A549 (cell line): Measurements from ENCODE around the gene BLOC1S4.

ENCODE experiments used
- BHLHE40 ChIP-seq: IDR thresholded peaks from 2 replicates; pipeline ENCODE4 v1.6.1; 2012; ENCODE audit warnings: low read depth, low read length, inconsistent platforms
- EP300 ChIP-seq, 2 experiments: fragments of >200 bp; sonication (Bioruptor Twin); formaldehyde crosslinking; IDR thresholded peaks; 2 replicates in 1 of 2; 3 replicates in 1 of 2; pipeline ENCODE4 v1.6.1; 2016 to 2017
- FOXS1 ChIP-seq: fragments of 250-450 bp; sonication (Bioruptor Pico); IDR thresholded peaks from 2 replicates; pipeline ENCODE4 v1.5.0; 2020; ENCODE audit warnings: mild to moderate bottlenecking, moderate library complexity
- JUN ChIP-seq, 2 experiments: fragments of >200 bp; sonication (Bioruptor Twin); formaldehyde crosslinking; IDR thresholded peaks; 2 replicates in 1 of 2; 3 replicates in 1 of 2; pipeline ENCODE4 v1.6.1; 2016 to 2017
- JUNB ChIP-seq: fragments of >200 bp; sonication (Bioruptor Twin); formaldehyde crosslinking; IDR thresholded peaks from 2 replicates; pipeline ENCODE4 v1.6.1; 2016
- KDM1A ChIP-seq: fragments of 200-600 bp; sonication (generic); IDR thresholded peaks from 2 replicates; pipeline ENCODE4 v1.6.1; 2016; ENCODE audit warnings: low read depth, mild to moderate bottlenecking
- MAFK ChIP-seq: fragments of 450-650 bp; IDR thresholded peaks from 2 replicates; pipeline ENCODE4 v1.6.1; 2014; ENCODE audit not compliant: partially characterized antibody
- POLR2A ChIP-seq: IDR thresholded peaks from 2 replicates; pipeline ENCODE4 v1.6.1; 2012; ENCODE audit warnings: mild to moderate bottlenecking, low read length
- RFX5 ChIP-seq: fragments of 450-650 bp; IDR thresholded peaks from 2 replicates; pipeline ENCODE4 v1.7.1; 2014; ENCODE audit warnings: antibody characterized with exemption, mild to moderate bottlenecking, moderate library complexity
- ZSCAN20 ChIP-seq: fragments of 250-450 bp; sonication (Bioruptor Pico); IDR thresholded peaks from 2 replicates; pipeline ENCODE4 v1.8.0; 2022; ENCODE audit warnings: mild to moderate bottlenecking, moderate library complexity
- TF ChIP-seq, protein P1 (sequence below): fragments of >200 bp; sonication (Bioruptor Twin); formaldehyde crosslinking; IDR thresholded peaks from 3 replicates; pipeline ENCODE4 v1.5.1; 2016
- TF ChIP-seq, protein P2 (sequence below): fragments of 200-600 bp; sonication (generic); IDR thresholded peaks from 2 replicates; pipeline ENCODE4 v1.6.1; 2016; ENCODE audit warnings: antibody characterized with exemption, mild to moderate bottlenecking, moderate library complexity
- TF ChIP-seq, protein P3 (sequence below): IDR thresholded peaks from 2 replicates; pipeline ENCODE4 v1.6.1; 2012
- TF ChIP-seq, protein P4 (sequence below): fragments of 450-650 bp; IDR thresholded peaks from 2 replicates; pipeline ENCODE4 v1.6.1; 2014; ENCODE audit warnings: antibody characterized with exemption

DNA sequence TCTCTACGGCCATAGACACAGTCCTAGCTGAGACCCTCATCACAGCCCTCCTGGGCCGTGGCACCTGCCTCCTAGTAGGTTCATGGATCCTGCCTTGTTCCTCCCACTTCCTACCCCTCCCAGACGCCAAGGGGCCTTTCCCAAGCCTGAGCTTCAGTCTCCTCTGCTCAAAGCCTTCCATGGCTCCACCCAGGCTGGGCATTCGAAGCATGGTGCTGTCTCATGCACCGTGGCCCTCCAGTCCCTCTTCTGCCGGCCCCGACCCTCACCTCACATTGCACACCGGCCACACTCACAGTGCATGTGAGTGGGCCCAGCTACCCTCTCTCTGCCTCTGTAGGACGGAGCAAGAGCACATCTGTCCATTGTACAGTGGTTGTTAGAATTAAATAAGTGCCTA is 44.9 kb downstream of the BLOC1S4 start:
- TF ChIP-seq, protein P1, sequence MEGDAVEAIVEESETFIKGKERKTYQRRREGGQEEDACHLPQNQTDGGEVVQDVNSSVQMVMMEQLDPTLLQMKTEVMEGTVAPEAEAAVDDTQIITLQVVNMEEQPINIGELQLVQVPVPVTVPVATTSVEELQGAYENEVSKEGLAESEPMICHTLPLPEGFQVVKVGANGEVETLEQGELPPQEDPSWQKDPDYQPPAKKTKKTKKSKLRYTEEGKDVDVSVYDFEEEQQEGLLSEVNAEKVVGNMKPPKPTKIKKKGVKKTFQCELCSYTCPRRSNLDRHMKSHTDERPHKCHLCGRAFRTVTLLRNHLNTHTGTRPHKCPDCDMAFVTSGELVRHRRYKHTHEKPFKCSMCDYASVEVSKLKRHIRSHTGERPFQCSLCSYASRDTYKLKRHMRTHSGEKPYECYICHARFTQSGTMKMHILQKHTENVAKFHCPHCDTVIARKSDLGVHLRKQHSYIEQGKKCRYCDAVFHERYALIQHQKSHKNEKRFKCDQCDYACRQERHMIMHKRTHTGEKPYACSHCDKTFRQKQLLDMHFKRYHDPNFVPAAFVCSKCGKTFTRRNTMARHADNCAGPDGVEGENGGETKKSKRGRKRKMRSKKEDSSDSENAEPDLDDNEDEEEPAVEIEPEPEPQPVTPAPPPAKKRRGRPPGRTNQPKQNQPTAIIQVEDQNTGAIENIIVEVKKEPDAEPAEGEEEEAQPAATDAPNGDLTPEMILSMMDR, result no peak
- TF ChIP-seq FOXS1 (no peak), MAFK (no peak), KDM1A (no peak), EP300 (IDR thresholded peaks at IDR 0.05) (no peak), BHLHE40 (no peak), POLR2A (no peak), RFX5 (no peak), ZSCAN20 (CRISPR knock-in tag) (no peak), JUN (IDR thresholded peaks at IDR 0.05) (no peak), JUNB (no peak)
- TF ChIP-seq, protein P2, sequence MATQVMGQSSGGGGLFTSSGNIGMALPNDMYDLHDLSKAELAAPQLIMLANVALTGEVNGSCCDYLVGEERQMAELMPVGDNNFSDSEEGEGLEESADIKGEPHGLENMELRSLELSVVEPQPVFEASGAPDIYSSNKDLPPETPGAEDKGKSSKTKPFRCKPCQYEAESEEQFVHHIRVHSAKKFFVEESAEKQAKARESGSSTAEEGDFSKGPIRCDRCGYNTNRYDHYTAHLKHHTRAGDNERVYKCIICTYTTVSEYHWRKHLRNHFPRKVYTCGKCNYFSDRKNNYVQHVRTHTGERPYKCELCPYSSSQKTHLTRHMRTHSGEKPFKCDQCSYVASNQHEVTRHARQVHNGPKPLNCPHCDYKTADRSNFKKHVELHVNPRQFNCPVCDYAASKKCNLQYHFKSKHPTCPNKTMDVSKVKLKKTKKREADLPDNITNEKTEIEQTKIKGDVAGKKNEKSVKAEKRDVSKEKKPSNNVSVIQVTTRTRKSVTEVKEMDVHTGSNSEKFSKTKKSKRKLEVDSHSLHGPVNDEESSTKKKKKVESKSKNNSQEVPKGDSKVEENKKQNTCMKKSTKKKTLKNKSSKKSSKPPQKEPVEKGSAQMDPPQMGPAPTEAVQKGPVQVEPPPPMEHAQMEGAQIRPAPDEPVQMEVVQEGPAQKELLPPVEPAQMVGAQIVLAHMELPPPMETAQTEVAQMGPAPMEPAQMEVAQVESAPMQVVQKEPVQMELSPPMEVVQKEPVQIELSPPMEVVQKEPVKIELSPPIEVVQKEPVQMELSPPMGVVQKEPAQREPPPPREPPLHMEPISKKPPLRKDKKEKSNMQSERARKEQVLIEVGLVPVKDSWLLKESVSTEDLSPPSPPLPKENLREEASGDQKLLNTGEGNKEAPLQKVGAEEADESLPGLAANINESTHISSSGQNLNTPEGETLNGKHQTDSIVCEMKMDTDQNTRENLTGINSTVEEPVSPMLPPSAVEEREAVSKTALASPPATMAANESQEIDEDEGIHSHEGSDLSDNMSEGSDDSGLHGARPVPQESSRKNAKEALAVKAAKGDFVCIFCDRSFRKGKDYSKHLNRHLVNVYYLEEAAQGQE, result no peak
- TF ChIP-seq, protein P3, sequence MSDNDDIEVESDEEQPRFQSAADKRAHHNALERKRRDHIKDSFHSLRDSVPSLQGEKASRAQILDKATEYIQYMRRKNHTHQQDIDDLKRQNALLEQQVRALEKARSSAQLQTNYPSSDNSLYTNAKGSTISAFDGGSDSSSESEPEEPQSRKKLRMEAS, result no peak
- TF ChIP-seq, protein P4, sequence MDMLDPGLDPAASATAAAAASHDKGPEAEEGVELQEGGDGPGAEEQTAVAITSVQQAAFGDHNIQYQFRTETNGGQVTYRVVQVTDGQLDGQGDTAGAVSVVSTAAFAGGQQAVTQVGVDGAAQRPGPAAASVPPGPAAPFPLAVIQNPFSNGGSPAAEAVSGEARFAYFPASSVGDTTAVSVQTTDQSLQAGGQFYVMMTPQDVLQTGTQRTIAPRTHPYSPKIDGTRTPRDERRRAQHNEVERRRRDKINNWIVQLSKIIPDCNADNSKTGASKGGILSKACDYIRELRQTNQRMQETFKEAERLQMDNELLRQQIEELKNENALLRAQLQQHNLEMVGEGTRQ, result no peak
